CD4-positive, alpha-beta T cell (primary cell): ENCODE results near the gene ELMO1. TPM values are rescaled to one million over a fixed set of nuclear protein-coding genes. Genes with fewer than 3 reads are reported as not detected.

Experiments
- ATAC-seq: fragments of 200-7000 bp; cut with Tn5 transposase; one replicate; pipeline ENCODE4 v1.10.0; 2022; ENCODE audit warnings: mild to moderate bottlenecking; ENCODE audit not compliant: poor library complexity
- CTCF ChIA-PET: fragments of 350-600 bp; sonication (Branson Sonifier 250); formaldehyde crosslinking; loops from one replicate; lab custom pipeline; 2021; ENCODE audit warnings: antibody characterized with exemption, inconsistent platforms; lab: Charles Lee
- POLR2A ChIA-PET: fragments of 350-600 bp; sonication (Branson Sonifier 250); formaldehyde crosslinking; loops from one replicate; lab custom pipeline; 2021; ENCODE audit warnings: antibody characterized with exemption, inconsistent platforms; lab: Charles Lee
- DNase-seq, 14 experiments: peaks; one replicate each; pipeline ENCODE4 v3.0.0-alpha.2; 2013 to 2020; ENCODE audit warnings: mixed read lengths in 2 of 14
- H3K27ac ChIP-seq, 2 donors: one replicate each; pipeline versions ENCODE4 v1.5.1 to v1.7.0; 2013; ENCODE audit warnings: low read length in 2 of 2, low read depth in 1 of 2, mild to moderate bottlenecking in 1 of 2
- H3K27me3 ChIP-seq, 2 experiments: 1 replicate in 1 of 2; 2 replicates in 1 of 2; pipeline versions ENCODE4 v1.6.1 to v1.7.0; 2013; ENCODE audit warnings: low read length in 2 of 2, control low read depth in 1 of 2, mild to moderate bottlenecking in 1 of 2, moderate library complexity in 1 of 2; ENCODE audit not compliant: insufficient read depth in 2 of 2, control insufficient read depth in 1 of 2
- H3K36me3 ChIP-seq: one replicate; pipeline ENCODE4 v1.6.1; 2013; ENCODE audit warnings: low read length, control low read depth; ENCODE audit not compliant: insufficient read depth
- H3K4me1 ChIP-seq: one replicate; pipeline ENCODE4 v1.6.1; 2013; ENCODE audit warnings: low read length, control low read depth; ENCODE audit not compliant: insufficient read depth
- H3K4me3 ChIP-seq: one replicate; pipeline ENCODE4 v1.5.1; 2013; ENCODE audit warnings: mild to moderate bottlenecking, low read length, moderate library complexity
- H3K9me3 ChIP-seq, 2 experiments: 1 replicate in 1 of 2; 2 replicates in 1 of 2; pipeline versions ENCODE4 v1.6.1 to v1.7.0; 2013; ENCODE audit warnings: low read length in 2 of 2, mild to moderate bottlenecking in 2 of 2, control low read depth in 1 of 2, moderate library complexity in 1 of 2; ENCODE audit not compliant: control insufficient read depth in 1 of 2, insufficient read depth in 1 of 2
- H3K27ac Mint-ChIP-seq: one replicate; pipeline ENCODE4 v1.8.0; 2020; ENCODE audit warnings: mixed read lengths
- H3K27me3 Mint-ChIP-seq: one replicate; pipeline ENCODE4 v1.8.0; 2021; ENCODE audit warnings: mixed read lengths
- H3K36me3 Mint-ChIP-seq: one replicate; pipeline ENCODE4 v1.8.0; 2021; ENCODE audit warnings: low read depth, mixed read lengths
- H3K4me1 Mint-ChIP-seq: one replicate; pipeline ENCODE4 v1.8.0; 2021; ENCODE audit warnings: low read depth, mixed read lengths
- H3K4me3 Mint-ChIP-seq: one replicate; pipeline ENCODE4 v1.8.0; 2020; ENCODE audit warnings: mild to moderate bottlenecking, mixed read lengths
- H3K9me3 Mint-ChIP-seq: one replicate; pipeline ENCODE4 v1.8.0; 2020; ENCODE audit warnings: mixed read lengths
- intact Hi-C, 2 experiments: fragments of 100-400 bp; cut with DNase I in 1 of 2; cut with micrococcal nuclease in 1 of 2; formaldehyde crosslinking; loops; one replicate each; pipeline versions ENCODE4 v1.15.1 to v1.9.0; 2023 to 2025; cut with DNase I, micrococcal nuclease
- total RNA-seq, 174 experiments: library from RNA in 2 of 174; stranded (reverse) in 2 of 174; gene quantifications; one replicate each; pipeline ENCODE4 v1.2.3 and lab custom pipeline; 2021 to 2026
- TF ChIP-seq, protein P1 (sequence below): fragments of 200-600 bp; IDR thresholded peaks from one replicate; pipeline ENCODE4 v1.8.0; 2022; ENCODE audit warnings: antibody characterized with exemption, mild to moderate bottlenecking

ELMO1 gene
- total RNA-seq, 2 experiments from 2014 or later: 117 to 120 TPM

DNA sequence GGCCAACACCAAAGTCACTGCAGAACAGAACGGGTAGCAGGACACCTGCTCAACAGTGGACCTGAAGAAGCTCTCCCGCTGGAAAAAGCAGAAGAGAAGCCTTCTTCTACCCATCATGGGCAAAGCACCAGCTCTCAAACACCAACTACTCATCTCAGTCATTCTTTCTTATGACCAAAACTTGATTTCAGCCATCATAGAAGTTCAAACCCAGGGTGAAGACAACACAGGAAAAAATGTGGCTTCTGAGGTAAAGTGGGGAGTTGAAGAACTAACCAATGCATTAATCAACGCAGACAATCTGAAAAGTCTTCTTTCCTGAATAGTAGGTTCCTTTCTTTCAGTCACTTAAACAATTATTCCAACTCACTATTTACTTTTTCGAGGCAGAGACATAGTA is 83.3 kb downstream of the ELMO1 start:
- no peak overlapping the region for H3K4me3 Mint-ChIP-seq
- CTCF ChIA-PET: interaction anchor here (1.6 kb wide), 1 partner anchor 84 kb away, joined by 5 read pairs; the partner anchor contains the start of gene ELMO1

DNA sequence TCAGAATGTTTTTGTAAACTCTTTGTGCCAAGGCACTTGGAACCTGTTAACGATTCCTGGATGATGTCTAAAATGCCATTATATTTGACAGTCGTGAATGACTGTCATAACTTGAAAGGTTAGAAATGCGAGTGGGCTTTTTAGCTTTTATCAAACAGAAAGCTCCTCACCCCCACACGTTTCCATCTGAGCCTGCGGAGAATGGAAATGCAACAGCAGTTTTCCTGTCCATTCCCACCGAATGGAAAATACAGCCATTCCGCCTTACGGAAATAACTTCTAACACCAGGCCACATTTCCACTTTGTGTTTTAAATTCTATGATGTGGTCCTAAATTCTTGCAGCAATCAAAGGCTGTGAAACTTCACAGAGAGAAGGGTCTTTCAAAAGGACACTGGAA is 83.8 kb downstream of the ELMO1 start:
- H3K36me3 Mint-ChIP-seq: no peaks in the 10 kb centered on the region
- no peak overlapping the region for H3K4me3 Mint-ChIP-seq
- ATAC-seq (no peak), DNase-seq (no peak)
- CTCF ChIA-PET: interaction anchor here (1.6 kb wide), 1 partner anchor 84 kb away, joined by 5 read pairs; the partner anchor contains the start of gene ELMO1
- no peaks in the 10 kb centered on the region for H3K27me3 Mint-ChIP-seq
- peak overlapping the region; percentile 85 for H3K27ac Mint-ChIP-seq
- no peak overlapping the region for H3K4me3 ChIP-seq
- peaks cover 87% of the 10 kb centered on the region for H3K4me1 Mint-ChIP-seq
- peaks cover 38% of the 10 kb centered on the region for H3K4me1 ChIP-seq
- POLR2A ChIA-PET: interaction anchor here (1.6 to 1.7 kb wide), 2 partner anchors 11 to 83 kb away, joined by 9 read pairs; partner anchors contain the start of gene ELMO1
- no peaks in the 10 kb centered on the region for H3K27me3 ChIP-seq
- no peak overlapping the region for H3K27ac ChIP-seq
- H3K9me3 ChIP-seq: no peaks in the 10 kb centered on the region
- H3K36me3 ChIP-seq: no peaks in the 10 kb centered on the region
- intact Hi-C loops: loop anchor here in 1 of 2 experiments (5.0 kb wide), 1 partner anchor 37 kb away; no protein-coding TSS in a partner anchor
- TF ChIP-seq, protein P1, sequence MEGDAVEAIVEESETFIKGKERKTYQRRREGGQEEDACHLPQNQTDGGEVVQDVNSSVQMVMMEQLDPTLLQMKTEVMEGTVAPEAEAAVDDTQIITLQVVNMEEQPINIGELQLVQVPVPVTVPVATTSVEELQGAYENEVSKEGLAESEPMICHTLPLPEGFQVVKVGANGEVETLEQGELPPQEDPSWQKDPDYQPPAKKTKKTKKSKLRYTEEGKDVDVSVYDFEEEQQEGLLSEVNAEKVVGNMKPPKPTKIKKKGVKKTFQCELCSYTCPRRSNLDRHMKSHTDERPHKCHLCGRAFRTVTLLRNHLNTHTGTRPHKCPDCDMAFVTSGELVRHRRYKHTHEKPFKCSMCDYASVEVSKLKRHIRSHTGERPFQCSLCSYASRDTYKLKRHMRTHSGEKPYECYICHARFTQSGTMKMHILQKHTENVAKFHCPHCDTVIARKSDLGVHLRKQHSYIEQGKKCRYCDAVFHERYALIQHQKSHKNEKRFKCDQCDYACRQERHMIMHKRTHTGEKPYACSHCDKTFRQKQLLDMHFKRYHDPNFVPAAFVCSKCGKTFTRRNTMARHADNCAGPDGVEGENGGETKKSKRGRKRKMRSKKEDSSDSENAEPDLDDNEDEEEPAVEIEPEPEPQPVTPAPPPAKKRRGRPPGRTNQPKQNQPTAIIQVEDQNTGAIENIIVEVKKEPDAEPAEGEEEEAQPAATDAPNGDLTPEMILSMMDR: no peak
- H3K9me3 Mint-ChIP-seq: no peaks in the 10 kb centered on the region

More for the DNA sequence above, 83.3 kb downstream of the ELMO1 start:
- Mint-ChIP-seq H3K4me1 (peaks cover 87% of the 10 kb centered on the region), H3K36me3 (no peaks in the 10 kb centered on the region), H3K9me3 (no peaks in the 10 kb centered on the region), H3K27ac (peak overlapping the region; percentile 85), H3K27me3 (no peaks in the 10 kb centered on the region)
- Histone ChIP-seq H3K27ac (no peak overlapping the region), H3K36me3 (no peaks in the 10 kb centered on the region), H3K4me3 (no peak overlapping the region), H3K27me3 (no peaks in the 10 kb centered on the region), H3K9me3 (no peaks in the 10 kb centered on the region), H3K4me1 (peaks cover 38% of the 10 kb centered on the region)
- TF ChIP-seq, protein P1: no peak
- ATAC-seq (peak; percentile 41), DNase-seq (peak in 1 of 14 experiments; percentile 43)
- POLR2A ChIA-PET: interaction anchor here (1.6 to 1.7 kb wide), 2 partner anchors 12 to 83 kb away, joined by 9 read pairs; partner anchors contain the start of gene ELMO1
- intact Hi-C loops: loop anchor here in 1 of 2 experiments (5.0 kb wide), 1 partner anchor 37 kb away; no protein-coding TSS in a partner anchor

DNA sequence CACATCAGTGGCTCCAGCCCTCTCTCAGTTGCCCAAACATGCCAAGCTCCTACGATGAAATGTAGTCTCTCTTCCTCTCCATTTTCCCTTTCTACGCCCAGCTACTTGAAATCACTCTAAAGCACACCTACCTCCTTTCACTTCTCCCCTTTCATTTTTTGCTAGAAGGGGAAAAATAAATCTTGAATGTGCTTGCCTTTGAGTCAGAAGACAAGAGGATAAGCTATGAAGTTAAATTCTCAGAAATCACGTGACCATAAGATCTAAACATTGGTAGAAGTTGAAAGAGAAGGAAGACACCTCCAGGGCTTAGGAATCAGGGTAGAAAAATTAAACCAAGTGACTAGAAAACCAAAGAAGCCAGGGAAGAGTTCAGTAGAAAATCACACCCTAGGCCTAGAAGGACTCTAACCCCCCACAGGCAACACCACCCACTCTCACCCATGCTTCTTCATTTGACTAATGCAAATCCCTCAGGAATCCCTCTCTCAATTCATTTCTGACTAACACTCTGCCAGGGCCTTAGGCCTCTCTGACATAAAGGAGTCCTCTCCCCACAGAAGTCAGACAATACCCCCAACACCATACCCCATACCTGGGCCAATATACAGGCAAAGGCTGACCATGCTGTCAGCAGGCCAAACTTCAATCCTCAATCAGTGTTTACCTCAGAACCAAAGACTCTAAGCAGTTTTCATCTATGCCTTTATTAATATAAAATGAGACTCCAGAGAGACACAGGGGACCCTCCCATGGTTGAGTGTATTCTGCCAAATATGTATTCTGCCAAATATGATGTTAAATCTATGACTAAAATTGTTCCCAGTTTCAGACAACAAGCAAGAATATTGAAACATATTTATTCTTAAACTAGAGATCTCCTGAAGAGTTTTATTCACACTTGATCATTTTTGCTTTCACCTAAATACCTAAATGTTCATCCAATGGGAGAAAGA is 84.8 kb downstream of the ELMO1 start:
- ATAC-seq: peak; percentile 47
- POLR2A ChIA-PET: interaction anchor here (0.6 to 2.3 kb wide), 6 partner anchors 10 to 84 kb away, joined by 3 to 21 read pairs (median 9); partner anchors contain the start of gene ELMO1

More for the DNA sequence above, 84.8 kb downstream of the ELMO1 start:
- Histone ChIP-seq H3K27ac (peak overlapping the region; percentile 42 to 46), H3K9me3 (no peaks in the 10 kb centered on the region), H3K36me3 (no peaks in the 10 kb centered on the region), H3K4me1 (peaks cover 44% of the 10 kb centered on the region), H3K27me3 (no peaks in the 10 kb centered on the region), H3K4me3 (no peak overlapping the region)
- Mint-ChIP-seq H3K9me3 (no peaks in the 10 kb centered on the region), H3K27ac (peak overlapping the region; percentile 85), H3K36me3 (no peaks in the 10 kb centered on the region), H3K4me1 (peaks cover 88% of the 10 kb centered on the region), H3K27me3 (no peaks in the 10 kb centered on the region), H3K4me3 (peak overlapping the region; percentile 47)
- intact Hi-C loops: no loop called here
- TF ChIP-seq, protein P1: no peak
- DNase-seq: peak in 1 of 14 experiments; percentile 47
- CTCF ChIA-PET: interaction anchor here (1.6 kb wide), 1 partner anchor 85 kb away, joined by 5 read pairs; the partner anchor contains the start of gene ELMO1
